MM.1S (cell line): ENCODE data around the gene OVCH2.
A peak's percentile ranks its signal among the peaks of the same experiment; 100 is the strongest.

ENCODE experiments used
- DNase-seq: peaks from one replicate; pipeline ENCODE4 v3.0.0-alpha.2; 2015
- H2AFZ ChIP-seq: fragments of 300-600 bp; sonication (generic); 2 replicates; pipeline ENCODE4 v1.6.0; 2016; ENCODE audit warnings: antibody characterized with exemption, low read length
- H3F3A ChIP-seq: fragments of 300-600 bp; sonication (generic); 2 replicates; pipeline ENCODE4 v1.6.1; 2016; ENCODE audit warnings: mild to moderate bottlenecking, antibody characterized with exemption, low read length, moderate library complexity, mixed read lengths; ENCODE audit not compliant: insufficient read depth
- H3K27ac ChIP-seq: fragments of 300-600 bp; sonication (generic); 2 replicates; pipeline ENCODE4 v1.5.1; 2016; ENCODE audit warnings: mild to moderate bottlenecking, low read length
- H3K27me3 ChIP-seq: fragments of 300-600 bp; sonication (generic); replicated peaks from 2 replicates; pipeline ENCODE4 v1.6.0; 2016; ENCODE audit warnings: low read length; ENCODE audit not compliant: insufficient read depth
- H3K36me3 ChIP-seq: fragments of 300-600 bp; sonication (generic); replicated peaks from 2 replicates; pipeline ENCODE4 v1.6.1; 2016; ENCODE audit warnings: mild to moderate bottlenecking, low read length, mixed read lengths; ENCODE audit not compliant: insufficient read depth
- H3K4me1 ChIP-seq: fragments of 300-600 bp; sonication (generic); 2 replicates; pipeline ENCODE4 v1.6.1; 2016; ENCODE audit warnings: low read length, mixed read lengths
- H3K4me2 ChIP-seq: fragments of 300-600 bp; sonication (generic); 2 replicates; pipeline ENCODE4 v1.6.0; 2016; ENCODE audit warnings: low read depth, low read length
- H3K4me3 ChIP-seq: fragments of 300-600 bp; sonication (generic); 2 replicates; pipeline ENCODE4 v1.5.1; 2016; ENCODE audit warnings: low read length, mixed read lengths
- H3K79me2 ChIP-seq: fragments of 300-600 bp; sonication (generic); 2 replicates; pipeline ENCODE4 v1.6.1; 2016; ENCODE audit warnings: mixed run types, low read length, mixed read lengths
- H3K9ac ChIP-seq: fragments of 300-600 bp; sonication (generic); 2 replicates; pipeline ENCODE4 v1.6.1; 2016; ENCODE audit warnings: low read length, mixed read lengths
- H3K9me2 ChIP-seq: fragments of 300-600 bp; sonication (generic); replicated peaks from 2 replicates; pipeline ENCODE4 v1.6.1; 2016; ENCODE audit warnings: mild to moderate bottlenecking, low read length, mixed read lengths; ENCODE audit not compliant: insufficient read depth
- H3K9me3 ChIP-seq: fragments of 300-600 bp; sonication (generic); replicated peaks from 2 replicates; pipeline ENCODE4 v1.6.1; 2016; ENCODE audit warnings: mild to moderate bottlenecking, low read length, mixed read lengths; ENCODE audit not compliant: insufficient read depth
- H4K20me1 ChIP-seq: fragments of 300-600 bp; sonication (generic); 2 replicates; pipeline ENCODE4 v1.6.1; 2016; ENCODE audit warnings: mild to moderate bottlenecking, low read length, moderate library complexity, mixed read lengths; ENCODE audit not compliant: insufficient read depth
- CTCF ChIP-seq: fragments of 300-600 bp; sonication (generic); IDR thresholded peaks from 2 replicates; pipeline ENCODE4 v1.5.1; 2016; ENCODE audit warnings: antibody characterized with exemption, low read length, mixed read lengths
- EZH2 ChIP-seq: fragments of 300-600 bp; sonication (generic); optimal IDR thresholded peaks from 2 replicates; pipeline ENCODE3; 2017; ENCODE audit warnings: low read depth, mild to moderate bottlenecking, antibody characterized with exemption, low read length, mixed read lengths
- EZH2phosphoT487 ChIP-seq: fragments of 300-600 bp; sonication (generic); IDR thresholded peaks from 2 replicates; pipeline ENCODE4 v1.6.1; 2018; ENCODE audit warnings: antibody characterized with exemption, low read length

Gene OVCH2

DNA sequence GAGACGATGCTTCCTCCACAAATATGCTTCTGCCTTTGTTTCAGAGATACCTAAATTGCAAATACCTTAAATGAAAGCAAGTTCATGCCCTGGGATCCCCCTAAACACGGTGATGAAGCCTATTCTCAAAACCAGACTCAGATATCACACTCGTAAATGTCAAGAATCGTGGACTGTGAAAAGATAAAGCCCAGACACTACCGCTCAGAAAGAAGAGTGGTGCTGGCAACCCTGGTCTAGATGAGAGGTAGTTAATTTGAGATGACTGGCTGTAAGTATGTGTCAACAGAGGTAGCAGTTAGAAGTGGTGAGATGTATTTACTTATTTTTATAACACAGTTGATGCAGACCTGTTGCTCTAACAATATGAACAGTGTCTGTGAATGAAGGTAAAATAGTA is 2.5 kb downstream of the OVCH2 start:
- no peak overlapping the region for H2AFZ ChIP-seq
- H3K27ac ChIP-seq = no peak overlapping the region
- H3K27me3 ChIP-seq = no peaks in the 10 kb centered on the region
- H4K20me1 ChIP-seq = no peaks in the 10 kb centered on the region
- no peaks in the 10 kb centered on the region for H3K4me1 ChIP-seq
- H3K4me3 ChIP-seq = no peak overlapping the region
- no peaks in the 10 kb centered on the region for H3K9me2 ChIP-seq
- no peaks in the 10 kb centered on the region for H3F3A ChIP-seq
- H3K4me2 ChIP-seq = no peak overlapping the region
- no peaks in the 10 kb centered on the region for H3K9me3 ChIP-seq
- H3K79me2 ChIP-seq = no peaks in the 10 kb centered on the region
- H3K36me3 ChIP-seq = no peaks in the 10 kb centered on the region
- TF ChIP-seq CTCF (no peak), EZH2 (no peak), EZH2phosphoT487 (no peak)
- H3K9ac ChIP-seq = no peak overlapping the region
- no peak for DNase-seq

DNA sequence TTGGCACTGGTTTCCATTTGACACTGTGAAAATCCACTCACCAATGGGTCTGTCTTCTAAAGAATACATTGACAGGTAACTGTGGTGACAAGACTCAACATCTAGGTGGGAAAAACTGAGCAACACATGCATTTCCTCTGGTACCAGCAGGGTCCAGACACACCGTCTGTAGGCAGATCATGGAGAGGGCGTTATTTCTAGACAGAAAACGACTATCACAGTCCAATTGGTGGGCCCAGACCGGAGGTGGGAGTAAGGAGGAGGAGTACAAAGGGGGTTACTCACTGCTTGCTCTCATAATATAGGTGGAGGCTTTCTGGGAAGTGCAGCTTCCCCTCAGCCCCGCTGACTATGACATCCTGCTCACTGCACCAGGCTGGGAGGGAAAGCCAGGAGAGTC is 9.9 kb downstream of the OVCH2 start:
- no peaks in the 10 kb centered on the region for H3K9me2 ChIP-seq
- H4K20me1 ChIP-seq = no peaks in the 10 kb centered on the region
- no peak overlapping the region for H2AFZ ChIP-seq
- H3K9ac ChIP-seq = no peak overlapping the region
- no peak for DNase-seq
- no peaks in the 10 kb centered on the region for H3F3A ChIP-seq
- H3K79me2 ChIP-seq = no peaks in the 10 kb centered on the region
- no peak overlapping the region for H3K4me2 ChIP-seq
- TF ChIP-seq EZH2 (no peak), CTCF (no peak), EZH2phosphoT487 (no peak)
- no peaks in the 10 kb centered on the region for H3K36me3 ChIP-seq
- H3K27me3 ChIP-seq = 0 out of 2 replicates have a peak, but pooled peaks cover 6% of the 10 kb centered on the region
- no peak overlapping the region for H3K4me3 ChIP-seq
- H3K27ac ChIP-seq = no peak overlapping the region
- H3K4me1 ChIP-seq = peaks cover 3% of the 10 kb centered on the region; the same call in 1 of the 2 replicates
- H3K9me3 ChIP-seq = no peaks in the 10 kb centered on the region

GRCh38 chr11:7694235-7694634 is 12.0 kb downstream of the OVCH2 start:
- Histone ChIP-seq H3F3A (no peaks in the 10 kb centered on the region), H3K4me1 (peaks cover 3% of the 10 kb centered on the region; the same call in 1 of the 2 replicates), H3K27me3 (0 out of 2 replicates have a peak, but pooled peaks cover 6% of the 10 kb centered on the region), H3K9me2 (no peaks in the 10 kb centered on the region), H3K9me3 (no peaks in the 10 kb centered on the region), H3K27ac (no peak overlapping the region), H3K9ac (no peak overlapping the region; the same call in 1 of the 2 replicates), H3K4me3 (0 out of 2 replicates have a peak overlapping the region, but pooled peaks have one; percentile 14), H3K36me3 (no peaks in the 10 kb centered on the region), H3K4me2 (peak overlapping the region; percentile 27), H4K20me1 (no peaks in the 10 kb centered on the region), H3K79me2 (no peaks in the 10 kb centered on the region), H2AFZ (peak overlapping the region; percentile 9; the same call in 1 of the 2 replicates)
- TF ChIP-seq EZH2phosphoT487 (no peak), CTCF (no peak), EZH2 (no peak)
- DNase-seq = no peak
